Activated gamma-delta T cell treated with Interleukin-2 at 50 U/mL for 16 hours (primary cell): ENCODE results near the gene MEGF9.
"Not testable (repeated sequence)": the region's sequence is repeated elsewhere in the genome, so short reads cannot be mapped to it uniquely, and the experiment has no call there.

ENCODE experiments used
- DNase-seq: peaks from one replicate; pipeline ENCODE4 v3.0.0-alpha.2; 2020

Gene MEGF9

GRCh38 chr9:120714088-120714845 lies at the start of gene MEGF9:
Gene MEGF9 (minus strand): TSS chr9:120714470. CDS start chr9:120714358, 112 bp downstream.
- peak; percentile 96 for DNase-seq

GRCh38 chr9:120761006-120761405 lies 46.7 kb upstream of the MEGF9 start:
- DNase-seq = no peak

- no peak for DNase-seq
These were observed 45.6 kb upstream of the MEGF9 start for GRCh38 chr9:120759755-120760400.

- no peak for DNase-seq
These were observed 44.3 kb upstream of the MEGF9 start for GRCh38 chr9:120758544-120758943.

- DNase-seq = no peak
These were observed 43.0 kb upstream of the MEGF9 start for GRCh38 chr9:120757026-120757913.

GRCh38 chr9:120756531-120756930 lies 42.3 kb upstream of the MEGF9 start:
- DNase-seq = no peak

- DNase-seq = peak; percentile 71
These were observed 41.7 kb upstream of the MEGF9 start for GRCh38 chr9:120755810-120756434.

GRCh38 chr9:120755044-120755443 lies 40.8 kb upstream of the MEGF9 start:
- no peak for DNase-seq

GRCh38 chr9:120750421-120750820 lies 36.2 kb upstream of the MEGF9 start:
- DNase-seq = no peak

GRCh38 chr9:120746366-120746765 lies 32.1 kb upstream of the MEGF9 start:
- DNase-seq = not testable (repeated sequence)

GRCh38 chr9:120745278-120745677 lies 31.0 kb upstream of the MEGF9 start:
- DNase-seq = no peak

GRCh38 chr9:120742951-120743416 lies 28.7 kb upstream of the MEGF9 start:
- no peak for DNase-seq

GRCh38 chr9:120741701-120742100 lies 27.4 kb upstream of the MEGF9 start:
- no peak for DNase-seq

- no peak for DNase-seq
These were observed 26.9 kb upstream of the MEGF9 start for GRCh38 chr9:120741191-120741590.

GRCh38 chr9:120740132-120740531 lies 25.9 kb upstream of the MEGF9 start:
- no peak for DNase-seq

- no peak for DNase-seq
These were observed 23.3 kb upstream of the MEGF9 start for GRCh38 chr9:120737416-120738165.

GRCh38 chr9:120736881-120737280 lies 22.6 kb upstream of the MEGF9 start:
- DNase-seq = no peak

- no peak for DNase-seq
These were observed 21.3 kb upstream of the MEGF9 start for GRCh38 chr9:120735415-120736126.

GRCh38 chr9:120734607-120735410 lies 20.5 kb upstream of the MEGF9 start:
- no peak for DNase-seq

GRCh38 chr9:120733190-120733589 lies 18.9 kb upstream of the MEGF9 start:
- DNase-seq = no peak
